GM12878 (cell line): ENCODE results near the gene NHSL1. TPM values are rescaled to one million over a fixed set of nuclear protein-coding genes. Genes with fewer than 3 reads are reported as not detected.

ENCODE experiments used
- ATAC-seq: fragments of 200-7000 bp; cut with Tn5 transposase; 3 replicates; pipeline ENCODE4 v1.9.1; 2020; ENCODE audit warnings: mild to moderate bottlenecking, moderate library complexity
- BruUV-seq: library from RNA; stranded (reverse); fragments of 400-500 nt; replicated peaks from 2 replicates; lab custom pipeline; 2021; lab: Mats Ljungman, UMichigan
- CTCF ChIA-PET: fragments of 300-600 bp; sonication (Branson Sonifier 250); formaldehyde crosslinking; extraction: SDS; loops from one replicate; lab custom pipeline; 2021; ENCODE audit warnings: inconsistent platforms; lab: Yijun Ruan, JAX
- POLR2A ChIA-PET: fragments of 350-600 bp; formaldehyde crosslinking; extraction: SDS; loops from one replicate; lab custom pipeline; 2021; ENCODE audit warnings: inconsistent platforms; lab: Charles Lee
- RAD21 ChIA-PET: fragments of 300-600 bp; sonication (Branson Sonifier 250); formaldehyde crosslinking; loops from one replicate; lab custom pipeline; 2023; ENCODE audit warnings: antibody characterized with exemption; ENCODE audit not compliant: unreplicated experiment; lab: Charles Lee
- SMC1A ChIA-PET: fragments of 300-600 bp; sonication (Branson Sonifier 250); formaldehyde crosslinking; loops from one replicate; lab custom pipeline; 2023; ENCODE audit not compliant: unreplicated experiment, uncharacterized antibody; lab: Charles Lee
- DNase-seq: peaks from one replicate; pipeline ENCODE4 v3.0.0-alpha.2; 2011; ENCODE audit warnings: low read depth, low spot score
- FAIRE-seq: peaks from 3 replicates; lab custom pipeline; 2011; peaks lifted over from hg19 to GRCh38; lab: Jason Lieb, UNC
- H2AFZ ChIP-seq: 2 replicates; pipeline ENCODE4 v1.6.0; 2011; ENCODE audit warnings: low read depth, low read length, control low read depth; ENCODE audit not compliant: control insufficient read depth
- H3K27ac ChIP-seq: 2 replicates; pipeline ENCODE4 v1.5.1; 2011; ENCODE audit warnings: control low read depth; ENCODE audit not compliant: control insufficient read depth, insufficient read depth
- H3K27me3 ChIP-seq, 2 experiments: replicated peaks in 1 of 2; 2 replicates each; pipeline versions ENCODE4 v1.6.0 to v1.6.1; 2011; ENCODE audit warnings: low read length in 1 of 2; ENCODE audit not compliant: control insufficient read depth in 2 of 2, insufficient read depth in 2 of 2
- H3K36me3 ChIP-seq, 2 experiments: 2 replicates each; pipeline ENCODE4 v1.5.1; 2011; ENCODE audit warnings: low read length in 1 of 2; ENCODE audit not compliant: control insufficient read depth in 2 of 2, insufficient read depth in 2 of 2
- H3K4me1 ChIP-seq: 2 replicates; pipeline ENCODE4 v1.6.1; 2011; ENCODE audit warnings: mild to moderate bottlenecking, low read length, moderate library complexity, mixed read lengths; ENCODE audit not compliant: control insufficient read depth, insufficient read depth
- H3K4me2 ChIP-seq: 2 replicates; pipeline ENCODE4 v1.6.0; 2011; ENCODE audit warnings: control low read depth; ENCODE audit not compliant: control insufficient read depth, insufficient read depth
- H3K4me3 ChIP-seq: fragments of 200-600 bp; sonication (generic); 2 replicates; pipeline ENCODE4 v1.5.1; 2016
- H3K79me2 ChIP-seq: 2 replicates; pipeline ENCODE4 v1.6.0; 2011; ENCODE audit warnings: low read length; ENCODE audit not compliant: control insufficient read depth, insufficient read depth
- H3K9ac ChIP-seq: 2 replicates; pipeline ENCODE4 v1.8.0; 2011; ENCODE audit warnings: low read length, control low read depth, mixed read lengths; ENCODE audit not compliant: control insufficient read depth, insufficient read depth
- H3K9me3 ChIP-seq: replicated peaks from 3 replicates; pipeline ENCODE4 v1.5.1; 2011; ENCODE audit warnings: mild to moderate bottlenecking, low read length; ENCODE audit not compliant: control insufficient read depth, insufficient read depth
- H4K20me1 ChIP-seq: 2 replicates; pipeline ENCODE4 v1.6.0; 2011; ENCODE audit not compliant: control insufficient read depth, insufficient read depth
- BHLHE40 ChIP-seq, 2 experiments: fragments of 450-650 bp in 1 of 2; IDR thresholded peaks; 2 replicates each; pipeline ENCODE4 v1.6.1; 2011 to 2017; ENCODE audit warnings: low read depth in 2 of 2, borderline replicate concordance in 1 of 2, improper control_type of control experiment in 1 of 2, low read length in 1 of 2, mild to moderate bottlenecking in 1 of 2
- CUX1 ChIP-seq: IDR thresholded peaks from 2 replicates; pipeline ENCODE4 v1.6.1; 2012; ENCODE audit warnings: improper control_type of control experiment, low read depth, low read length; ENCODE audit not compliant: insufficient replicate concordance
- IRF3 ChIP-seq: fragments of 450-650 bp; IDR thresholded peaks from 2 replicates; pipeline ENCODE4 v1.6.1; 2014; ENCODE audit warnings: mild to moderate bottlenecking
- MXI1 ChIP-seq: fragments of 150-350 bp; IDR thresholded peaks from 2 replicates; pipeline ENCODE4 v1.6.1; 2011; ENCODE audit warnings: low read depth, mild to moderate bottlenecking, inconsistent platforms, low read length, improper control_type of control experiment
- SMAD5 ChIP-seq: IDR thresholded peaks from 2 replicates; pipeline ENCODE4 v1.6.1; 2016; ENCODE audit warnings: antibody characterized with exemption, low read depth
- USF1 ChIP-seq: IDR thresholded peaks from 2 replicates; pipeline ENCODE4 v1.6.1; 2011; ENCODE audit warnings: borderline replicate concordance, low read depth, mild to moderate bottlenecking, moderate library complexity, mixed read lengths, low read length; ENCODE audit not compliant: insufficient read depth; ENCODE audit errors: extremely low read length
- ZNF622 ChIP-seq: fragments of 450-650 bp; IDR thresholded peaks from 2 replicates; pipeline ENCODE4 v1.6.1; 2017; ENCODE audit warnings: mild to moderate bottlenecking, inconsistent platforms
- WGBS: methylation state at CpG from one replicate; pipeline ENCODE4 v1.1.6; 2016; ENCODE audit warnings: low lambda C conversion rate; ENCODE audit not compliant: insufficient replicate concordance, insufficient coverage; ENCODE audit errors: missing lambda C conversion rate; 5-methylcytosine and 5-hydroxymethylcytosine counted together
- in situ Hi-C: fragments of 300-500 bp; cut with MboI; formaldehyde crosslinking; loops from 9 replicates; pipeline ENCODE4 v1.14.3; 2018; ENCODE audit warnings: mixed read lengths
- intact Hi-C: fragments of 100-400 bp; cut with micrococcal nuclease; formaldehyde crosslinking; loops from one replicate; pipeline ENCODE4 v1.14.2; 2022; ENCODE audit not compliant: unreplicated experiment
- polyA plus RNA-seq, 11 experiments: library from polyadenylated mRNA; depleted of rRNA in 4 of 11; unstranded in 6 of 11; stranded (reverse) in 5 of 11; fragments of >200 nt; fragmentation: Nextera tagmentation in 4 of 11; fragmentation: Illumina TruSeq in 1 of 11; extraction: Ambion mirVana in 4 of 11; extraction: Trizol in 1 of 11; gene quantifications; 1 replicate in 1 of 11; 2 replicates in 10 of 11; pipeline versions ENCODE4 v1.2.1 to v1.2.3, GENCODE V29; 2011 to 2016; ENCODE audit warnings: inconsistent platforms in 2 of 11, missing spikeins in 2 of 11, low read depth in 1 of 11
- total RNA-seq, 4 experiments: library from RNA; depleted of rRNA in 3 of 4; stranded (reverse); fragments of >200 nt in 3 of 4; fragmentation: Illumina TruSeq in 1 of 4; extraction: Trizol in 1 of 4; gene quantifications; 2 replicates each; pipeline versions ENCODE4 v1.2.1 to v1.2.3, GENCODE V29; 2013 to 2021
- TF ChIP-seq, protein P1 (sequence below): IDR thresholded peaks from 2 replicates; pipeline ENCODE4 v1.6.1; 2012; ENCODE audit warnings: low read depth, low read length, improper control_type of control experiment

The NHSL1 gene
- total and polyA plus RNA-seq, 10 of the 15 experiments (the other 5 are each of a cell fraction or from before 2014, with no cell fraction given): 0.26 to 14.1 (median 0.90) TPM

DNA sequence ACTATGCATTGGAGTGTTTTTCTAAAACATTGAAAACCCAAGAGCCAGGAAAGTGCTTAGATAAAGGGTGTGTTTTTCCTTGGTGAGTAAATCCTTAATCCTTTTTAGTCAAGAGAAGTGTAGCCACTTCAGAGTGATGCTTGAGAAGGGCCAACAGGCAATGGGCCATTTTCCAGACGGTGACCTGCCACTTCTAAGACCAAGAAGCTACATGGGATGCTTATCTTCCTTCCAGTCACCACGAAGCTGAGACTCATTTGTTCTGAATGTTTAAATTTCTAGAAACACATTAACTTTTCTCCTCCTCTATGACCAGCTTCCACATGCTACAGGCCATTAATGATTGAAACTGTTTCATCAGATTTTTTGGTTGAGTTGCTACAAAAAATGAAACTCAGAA lies 34.4 kb upstream of the NHSL1 start:
- intact Hi-C loops: no loop called here
- Histone ChIP-seq H3K27ac (no peak overlapping the region), H3K36me3 (no peaks in the 10 kb centered on the region), H3K4me3 (no peak overlapping the region), H2AFZ (no peak overlapping the region), H3K9me3 (no peaks in the 10 kb centered on the region), H4K20me1 (no peaks in the 10 kb centered on the region), H3K4me2 (no peak overlapping the region), H3K27me3 (no peaks in the 10 kb centered on the region; a peak in 1 of 4 replicates), H3K79me2 (no peaks in the 10 kb centered on the region), H3K9ac (no peak overlapping the region), H3K4me1 (no peaks in the 10 kb centered on the region)
- WGBS: 23% methylated on average over 2 of the region's 2 CpGs
- in situ Hi-C loops: no loop called here
- SMC1A ChIA-PET: interaction anchor here (0.8 to 2.0 kb wide), 3 partner anchors 9 to 25 kb away, joined by 3 to 4 read pairs (median 4); no protein-coding TSS in a partner anchor
- BruUV-seq: no TSS peak
- FAIRE-seq: no peak
- CTCF ChIA-PET: interaction anchor here (2.4 to 4.2 kb wide), 2 partner anchors 9 to 16 kb away, joined by 8 to 25 read pairs; no protein-coding TSS in a partner anchor
- DNase-seq: no peak
- TF ChIP-seq SMAD5 (no peak), IRF3 (no peak)
- POLR2A ChIA-PET: no interaction called here
- RAD21 ChIA-PET: no interaction called here
- ATAC-seq: no peak

DNA sequence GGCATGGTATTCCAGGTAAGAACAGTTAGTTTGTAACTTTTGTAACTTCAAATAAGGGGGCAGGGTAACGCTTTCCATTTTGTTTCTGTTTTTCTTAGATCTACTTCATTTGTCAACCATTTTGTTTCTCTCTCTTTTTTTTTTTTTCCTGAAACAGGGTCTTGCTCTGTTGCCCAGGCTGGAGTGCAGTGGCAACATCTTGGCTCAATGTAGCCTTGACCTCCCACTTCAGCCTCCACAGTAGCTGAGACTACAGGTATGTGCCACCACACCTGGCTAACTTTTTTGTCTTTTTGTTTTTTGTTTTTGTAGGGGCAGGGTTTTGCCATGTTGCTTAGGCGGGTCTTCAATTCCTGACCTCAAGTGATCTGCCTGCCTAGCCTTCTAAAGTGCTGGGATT lies 32.1 kb upstream of the NHSL1 start:
- no peaks in the 10 kb centered on the region for H3K36me3 ChIP-seq
- no peaks in the 10 kb centered on the region for H3K9me3 ChIP-seq
- H3K4me1 ChIP-seq: no peaks in the 10 kb centered on the region
- intact Hi-C loops: no loop called here
- H3K4me2 ChIP-seq: no peak overlapping the region
- WGBS: 31% methylated on average over 2 of the region's 2 CpGs
- no peaks in the 10 kb centered on the region for H4K20me1 ChIP-seq
- no TSS peak for BruUV-seq
- H3K27me3 ChIP-seq: no peaks in the 10 kb centered on the region; a peak in 1 of 4 replicates
- H2AFZ ChIP-seq: no peak overlapping the region
- H3K9ac ChIP-seq: no peak overlapping the region
- in situ Hi-C loops: no loop called here
- no peak overlapping the region for H3K4me3 ChIP-seq
- no peaks in the 10 kb centered on the region for H3K79me2 ChIP-seq
- FAIRE-seq (no peak), DNase-seq (no peak), ATAC-seq (no peak)
- ChIA-PET POLR2A (interaction anchor here (0.5 kb wide), 1 partner anchor 9 kb away, joined by 3 read pairs; no protein-coding TSS in a partner anchor), CTCF (no interaction called here), RAD21 (no interaction called here), SMC1A (no interaction called here)
- H3K27ac ChIP-seq: no peak overlapping the region
- TF ChIP-seq CUX1 (no peak), ZNF622 (no peak), MXI1 (no peak), BHLHE40 (IDR thresholded peaks at IDR 0.05; ENCODE audit: borderline replicate concordance in 1 of 2, low read depth in 2 of 2, low read length in 1 of 2) (no peak), USF1 (no peak)
- TF ChIP-seq, protein P1, sequence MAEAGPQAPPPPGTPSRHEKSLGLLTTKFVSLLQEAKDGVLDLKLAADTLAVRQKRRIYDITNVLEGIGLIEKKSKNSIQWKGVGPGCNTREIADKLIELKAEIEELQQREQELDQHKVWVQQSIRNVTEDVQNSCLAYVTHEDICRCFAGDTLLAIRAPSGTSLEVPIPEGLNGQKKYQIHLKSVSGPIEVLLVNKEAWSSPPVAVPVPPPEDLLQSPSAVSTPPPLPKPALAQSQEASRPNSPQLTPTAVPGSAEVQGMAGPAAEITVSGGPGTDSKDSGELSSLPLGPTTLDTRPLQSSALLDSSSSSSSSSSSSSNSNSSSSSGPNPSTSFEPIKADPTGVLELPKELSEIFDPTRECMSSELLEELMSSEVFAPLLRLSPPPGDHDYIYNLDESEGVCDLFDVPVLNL: no peak
